HL-60/S4 treated with retinoic acid at 250 ng/mL for 4 days and 3 days (cell line): ENCODE results near the gene MAL.
"Not testable (repeated sequence)": the region's sequence is repeated elsewhere in the genome, so short reads cannot be mapped to it uniquely, and the experiment has no call there.

ENCODE experiments used
- in situ Hi-C: fragments of 300-500 bp; cut with MboI; formaldehyde crosslinking; loops from 2 replicates; pipeline ENCODE4 v1.7.0; 2022; ENCODE audit warnings: low sequenced_read_pairs

Gene MAL

DNA sequence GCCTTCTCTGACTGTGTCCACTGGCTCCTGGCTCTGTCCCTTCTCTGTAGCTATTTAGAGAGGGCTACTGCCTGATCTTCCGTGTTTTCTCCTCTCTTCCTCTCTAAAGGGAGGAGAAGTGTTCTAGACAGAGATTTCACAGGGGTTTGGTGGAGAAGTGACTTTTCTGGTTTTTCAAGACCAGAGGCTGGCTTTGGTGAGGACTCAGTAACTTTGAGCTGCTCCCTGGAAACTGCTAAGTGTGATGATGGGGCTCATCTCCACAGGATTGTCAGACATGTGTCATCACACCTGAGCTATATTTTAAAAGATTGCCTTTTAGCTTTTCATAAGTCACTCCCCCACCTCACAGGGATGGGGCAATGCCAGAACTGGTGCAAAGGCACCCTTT, 6.2 kb downstream of the MAL start:
- in situ Hi-C loops: no loop called here

DNA sequence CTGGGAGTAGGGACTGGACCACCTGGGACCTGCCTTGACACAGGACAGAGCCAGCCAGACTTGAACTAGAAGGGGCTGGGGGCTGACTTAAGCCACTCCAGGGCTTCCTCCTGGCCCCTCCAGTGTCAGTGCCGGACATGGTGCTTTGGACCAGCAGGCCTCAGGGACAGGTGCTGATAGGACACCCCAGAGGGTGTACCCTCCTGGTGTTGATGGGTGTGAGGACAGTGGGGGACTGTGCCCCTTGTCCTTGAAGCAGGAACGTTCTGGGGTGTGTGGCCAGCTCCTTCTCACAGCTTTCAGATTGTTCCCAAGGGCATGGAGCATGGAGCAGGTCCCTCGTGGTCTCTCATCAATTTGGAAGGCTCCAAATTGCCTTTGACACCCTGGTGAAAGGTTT, 6.8 kb downstream of the MAL start:
- in situ Hi-C loops: no loop called here

DNA sequence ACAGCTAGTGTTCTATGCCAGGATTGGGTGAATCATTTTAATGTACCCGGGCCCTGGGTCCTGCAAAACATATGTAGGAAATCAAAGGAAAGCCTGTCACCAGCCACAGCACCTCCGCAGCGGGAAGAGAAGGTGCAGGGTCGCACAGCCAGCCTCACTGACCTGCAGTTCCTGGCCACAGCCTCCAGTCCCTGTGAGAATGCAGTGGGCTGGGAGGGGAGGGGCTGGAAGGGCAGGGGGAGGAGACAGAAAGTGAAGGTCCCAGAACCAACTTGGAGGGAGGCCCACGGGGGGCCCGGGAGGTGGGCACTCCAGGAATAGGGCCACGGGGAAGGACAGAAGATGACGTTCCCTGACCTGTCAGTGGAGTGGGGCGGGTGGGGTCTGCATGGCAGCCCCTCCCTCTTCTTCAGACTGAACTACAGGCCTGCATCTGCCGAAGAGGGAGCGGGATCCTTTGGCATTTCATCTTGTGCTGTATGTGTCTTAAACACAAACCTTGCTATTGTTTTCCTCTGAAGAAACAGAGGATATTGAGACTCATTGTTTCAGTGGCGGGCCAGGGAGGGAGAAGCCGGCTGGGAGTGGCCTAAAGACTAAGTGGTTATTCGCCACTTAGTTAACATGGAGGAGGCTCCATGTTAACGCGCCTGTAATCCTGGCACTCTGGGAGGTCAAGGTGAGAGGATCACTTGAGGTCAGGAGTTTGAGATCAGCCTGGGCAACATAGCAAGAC, 7.5 kb downstream of the MAL start:
- in situ Hi-C loops: no loop called here

DNA sequence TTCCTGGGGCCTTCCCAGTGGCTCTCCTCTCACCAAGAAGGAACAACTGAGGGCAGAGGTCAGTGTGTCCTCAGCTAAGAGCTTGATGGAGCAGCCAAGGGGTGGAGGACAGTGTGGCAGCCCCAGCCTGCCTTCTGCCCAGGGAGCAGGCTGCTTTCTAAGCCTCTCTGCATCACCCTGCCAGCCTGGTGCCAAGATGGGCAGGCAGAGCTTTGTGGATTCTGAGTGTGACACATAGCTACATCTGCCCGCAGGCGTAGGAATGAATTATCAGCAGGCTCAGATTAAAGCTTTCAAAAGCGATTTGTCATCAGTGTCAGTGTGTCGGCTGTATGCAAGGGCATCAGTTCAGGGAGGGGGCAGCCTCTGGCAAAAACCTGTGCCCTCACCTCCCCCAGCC, 8.7 kb downstream of the MAL start:
- in situ Hi-C loops: no loop called here

DNA sequence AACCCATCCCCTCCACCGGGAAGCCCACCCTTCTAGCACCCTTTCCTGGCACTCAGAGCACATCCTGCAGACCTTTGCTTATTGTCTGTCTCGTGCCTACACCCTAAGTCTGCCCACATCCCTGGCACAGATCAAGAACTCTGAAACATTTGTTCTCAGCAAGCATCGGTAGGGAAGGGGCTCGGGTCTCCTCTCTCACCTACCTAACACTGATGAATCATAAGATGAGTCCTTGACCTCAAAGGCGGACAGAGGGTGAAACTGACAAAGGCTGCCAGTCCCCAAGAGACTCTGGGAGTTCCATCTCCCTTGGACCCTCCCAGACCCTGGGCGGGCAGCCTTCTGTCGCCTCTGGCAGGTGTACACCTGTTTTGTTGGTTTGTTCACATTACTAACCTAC, 9.3 kb downstream of the MAL start:
- in situ Hi-C loops: no loop called here

- in situ Hi-C loops: no loop called here
Observed at GRCh38 chr2:95036596-95037383, 11.3 kb downstream of the MAL start.

DNA sequence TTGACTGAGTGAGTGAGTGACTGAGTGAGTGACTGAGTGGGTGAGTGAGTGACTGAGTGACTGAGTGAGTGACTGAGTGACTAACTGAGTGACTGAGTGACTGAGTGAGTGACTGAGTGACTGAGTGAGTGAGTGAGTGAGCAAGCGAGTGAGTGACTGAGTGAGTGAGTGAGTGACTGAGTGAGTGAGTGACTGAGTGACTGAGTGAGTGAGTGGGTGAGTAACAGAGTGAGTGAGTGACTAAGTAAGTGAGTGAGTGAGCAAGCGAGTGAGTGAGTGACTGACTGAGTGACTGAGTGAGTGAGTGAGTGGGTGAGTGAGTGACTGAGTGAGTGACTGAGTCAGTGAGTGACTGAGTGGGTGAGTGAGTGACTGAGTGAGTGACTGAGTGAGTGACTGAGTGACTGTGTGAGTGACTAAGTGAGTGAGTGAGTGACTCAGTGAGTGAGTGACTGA, 11.9 kb downstream of the MAL start:
- in situ Hi-C loops: no loop called here

DNA sequence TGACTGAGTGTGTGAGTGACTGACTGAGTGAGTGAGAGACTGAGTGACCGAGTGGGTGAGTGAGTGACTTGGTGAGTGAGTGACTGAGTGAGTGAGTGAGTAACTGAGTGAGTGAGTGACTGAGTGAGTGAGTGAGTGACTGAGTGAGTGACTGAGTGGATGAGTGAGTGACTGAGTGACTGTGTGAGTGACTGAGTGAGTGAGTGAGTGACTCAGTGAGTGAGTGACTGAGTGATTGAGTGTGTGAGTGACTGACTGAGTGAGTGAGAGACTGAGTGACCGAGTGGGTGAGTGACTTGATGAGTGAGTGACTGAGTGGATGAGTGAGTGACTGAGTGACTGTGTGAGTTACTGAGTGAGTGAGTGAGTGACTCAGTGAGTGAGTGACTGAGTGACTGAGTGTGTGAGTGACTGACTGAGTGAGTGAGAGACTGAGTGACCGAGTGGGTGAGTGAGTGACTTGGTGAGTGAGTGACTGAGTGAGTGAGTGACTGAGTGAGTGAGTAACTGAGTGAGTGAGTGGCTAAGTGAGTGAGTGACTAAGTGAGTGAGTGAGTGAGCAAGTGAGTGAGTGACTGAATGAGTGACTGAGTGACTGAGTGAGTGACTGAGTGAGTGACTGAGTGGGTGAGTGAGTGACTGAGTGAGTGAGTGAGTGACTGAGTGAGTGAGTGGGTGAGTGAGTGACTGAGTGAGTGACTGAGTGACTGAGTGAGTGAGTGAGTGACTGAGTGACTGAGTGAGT, 12.5 kb downstream of the MAL start:
- in situ Hi-C loops: not testable (repeated sequence)

DNA sequence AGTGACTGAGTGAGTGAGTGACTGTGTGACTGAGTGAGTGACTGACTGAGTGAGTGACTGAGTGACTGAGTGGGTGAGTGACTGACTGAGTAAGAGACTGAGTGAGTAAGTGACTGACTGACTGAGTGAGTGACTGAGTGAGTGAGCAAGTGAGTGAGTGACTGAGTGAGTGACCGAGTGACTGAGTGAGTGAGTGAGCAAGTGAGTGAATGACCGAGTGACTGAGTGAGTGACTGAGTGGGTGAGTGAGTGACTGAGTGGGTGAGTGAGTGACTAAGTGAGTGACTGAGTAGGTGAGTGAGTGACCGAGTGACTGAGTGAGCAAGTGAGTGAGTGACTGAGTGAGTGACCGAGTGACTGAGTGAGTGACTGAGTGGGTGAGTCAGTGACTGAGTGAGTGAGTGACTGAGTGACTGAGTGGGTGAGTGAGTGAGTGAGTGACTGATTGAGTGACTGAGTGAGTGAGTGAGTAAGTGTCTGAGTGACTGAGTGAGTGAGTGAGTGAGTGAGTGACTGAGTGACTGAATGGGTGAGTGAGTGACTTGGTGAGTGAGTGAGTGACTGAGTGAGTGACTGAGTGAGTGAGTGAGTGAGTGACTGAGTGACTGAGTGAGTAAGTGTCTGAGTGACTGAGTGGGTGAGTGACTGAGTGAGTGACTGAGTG, 13.3 kb downstream of the MAL start:
- in situ Hi-C loops: no loop called here

DNA sequence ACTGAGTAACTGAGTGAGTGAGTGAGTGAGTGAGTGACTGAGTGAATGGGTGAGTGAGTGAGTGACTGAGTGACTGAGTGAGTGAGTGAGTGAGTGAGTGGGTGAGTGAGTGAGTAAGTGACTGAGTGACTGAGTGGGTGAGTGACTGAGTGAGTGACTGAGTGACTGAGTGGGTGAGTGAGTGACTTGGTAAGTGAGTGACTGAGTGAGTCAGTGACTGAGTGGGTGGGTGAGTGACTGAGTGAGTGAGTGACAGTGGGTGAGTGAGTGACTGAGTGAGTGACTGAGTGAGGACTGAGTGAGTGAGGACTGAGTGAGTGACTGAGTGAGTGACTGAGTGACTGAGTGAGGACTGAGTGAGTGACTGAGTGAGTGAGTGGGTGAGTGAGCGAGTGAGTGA, 13.9 kb downstream of the MAL start:
- in situ Hi-C loops: no loop called here

- in situ Hi-C loops: no loop called here
Observed at GRCh38 chr2:95039978-95040377, 14.5 kb downstream of the MAL start.

GRCh38 chr2:95040426-95040825, 14.9 kb downstream of the MAL start:
- in situ Hi-C loops: no loop called here

GRCh38 chr2:95041060-95041823, 15.7 kb downstream of the MAL start:
- in situ Hi-C loops: no loop called here

- in situ Hi-C loops: no loop called here
Observed at GRCh38 chr2:95041824-95042442, 16.4 kb downstream of the MAL start.

- in situ Hi-C loops: no loop called here
Observed at GRCh38 chr2:95042472-95043271, 17.2 kb downstream of the MAL start.

- in situ Hi-C loops: no loop called here
Observed at GRCh38 chr2:95043300-95044093, 18.0 kb downstream of the MAL start.

DNA sequence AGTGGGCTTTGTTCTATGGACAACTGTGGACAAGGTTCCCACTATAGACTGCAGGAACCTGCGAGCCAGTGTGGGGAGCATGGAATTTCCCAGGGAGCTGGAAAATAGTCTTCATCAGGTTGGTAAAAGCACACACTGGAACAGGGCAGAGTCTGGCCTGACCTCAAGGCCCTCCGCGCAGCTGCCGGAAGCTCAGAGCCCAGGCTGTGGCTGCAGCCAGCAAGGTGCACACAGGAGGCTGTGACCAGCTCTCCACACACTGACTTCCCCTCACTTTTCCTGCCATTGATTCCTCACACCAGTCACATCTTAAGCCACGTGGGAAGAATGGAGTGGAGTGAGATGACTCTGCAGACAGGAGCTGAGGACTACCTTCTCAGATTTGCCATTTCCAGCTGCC, 19.1 kb downstream of the MAL start:
- in situ Hi-C loops: no loop called here

DNA sequence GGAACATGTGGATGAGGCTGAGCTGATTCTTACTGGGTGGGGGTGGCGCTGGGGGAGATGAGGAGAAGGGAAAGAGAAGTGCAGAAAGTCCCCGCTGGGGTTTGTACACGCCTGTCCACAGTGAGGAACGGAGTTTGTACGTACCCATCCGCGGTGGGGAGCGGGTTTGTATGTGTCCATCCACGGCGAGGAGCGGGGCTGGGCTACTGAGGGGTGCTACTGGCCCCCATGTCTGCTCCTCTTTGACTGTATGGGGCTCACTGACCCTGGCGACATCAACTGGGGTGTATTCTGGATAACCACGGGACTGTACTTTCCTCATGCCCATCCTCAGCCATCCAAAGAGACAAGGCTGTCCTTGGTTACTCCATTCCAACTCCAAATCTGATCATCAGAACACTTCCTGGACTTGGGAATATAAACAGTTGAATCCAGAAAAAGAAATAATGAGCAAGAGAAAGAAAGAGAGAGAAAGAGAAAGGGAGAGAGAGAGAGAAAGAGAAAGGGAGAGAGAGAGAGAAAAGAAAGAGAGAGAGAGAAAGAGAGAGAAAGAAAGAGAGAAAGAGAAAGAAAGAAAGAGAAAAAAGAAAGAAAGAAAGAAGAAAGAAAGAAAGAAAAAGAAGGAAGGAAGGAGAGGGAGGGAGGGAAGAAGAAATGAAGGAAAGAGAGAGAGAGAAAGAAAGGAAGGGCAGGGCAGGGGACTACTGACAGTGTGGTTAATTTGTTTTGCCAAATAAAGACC, 21.0 kb downstream of the MAL start:
- in situ Hi-C loops: no loop called here
